CD4-positive, alpha-beta T cell treated with Interleukin-2 at 100 ng/mL for 4 hours (primary cell): Measurements from ENCODE around the gene CACNA1C.
A peak's percentile ranks its signal among the peaks of the same experiment; 100 is the strongest.

Experiments
- DNase-seq: peaks from one replicate; pipeline ENCODE4 v3.0.0-alpha.2; 2020; ENCODE audit warnings: low spot score

The CACNA1C gene

GRCh38 chr12:2555487-2556082, 502.8 kb downstream of the CACNA1C start:
- no peak for DNase-seq

- DNase-seq: no peak
Observed at GRCh38 chr12:2557597-2557996, 504.8 kb downstream of the CACNA1C start.

- DNase-seq: no peak
Observed at GRCh38 chr12:2559931-2560330, 507.1 kb downstream of the CACNA1C start.

GRCh38 chr12:2560356-2560755, 507.6 kb downstream of the CACNA1C start:
- no peak for DNase-seq

DNA sequence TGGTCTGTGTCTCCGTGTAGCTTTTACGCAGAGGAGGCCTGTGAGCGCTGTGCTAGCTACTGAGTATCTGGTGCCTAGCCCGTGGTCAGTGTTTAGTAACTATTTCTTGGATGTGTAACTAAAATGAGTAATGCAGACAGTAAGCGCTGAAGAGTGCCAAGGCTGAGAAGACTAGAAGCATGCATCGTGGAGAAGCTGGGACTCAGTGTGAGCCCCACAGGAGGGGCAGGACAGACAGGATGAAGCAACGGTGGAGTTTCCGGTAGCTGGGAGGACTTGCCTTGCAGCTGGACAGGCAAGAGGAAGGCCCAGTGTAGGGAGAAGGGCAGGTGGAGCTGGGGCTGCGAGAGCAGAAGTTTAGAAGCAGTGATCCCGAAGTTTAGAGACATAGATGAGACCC, 508.6 kb downstream of the CACNA1C start:
- DNase-seq: no peak

DNA sequence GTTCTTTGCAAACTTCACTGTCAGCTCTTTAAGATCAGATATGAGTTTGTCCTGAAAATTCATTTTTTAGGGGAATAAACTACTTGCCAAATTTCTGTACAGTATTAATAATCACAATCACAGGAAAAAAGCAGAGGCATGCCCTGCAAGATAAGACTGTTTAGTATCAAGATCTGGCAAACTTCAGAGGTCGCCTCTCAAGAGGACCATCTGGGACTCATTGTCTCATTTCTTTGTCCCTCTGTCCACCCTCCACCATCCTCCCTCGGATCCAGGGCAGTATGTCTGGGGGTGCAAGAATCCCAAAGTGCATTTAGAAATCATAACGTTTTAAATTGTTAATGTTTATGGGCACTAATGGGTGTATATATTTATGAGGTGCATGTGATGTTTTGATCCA, 509.6 kb downstream of the CACNA1C start:
- no peak for DNase-seq

- DNase-seq: no peak
Observed at GRCh38 chr12:2563709-2564108, 510.9 kb downstream of the CACNA1C start.

DNA sequence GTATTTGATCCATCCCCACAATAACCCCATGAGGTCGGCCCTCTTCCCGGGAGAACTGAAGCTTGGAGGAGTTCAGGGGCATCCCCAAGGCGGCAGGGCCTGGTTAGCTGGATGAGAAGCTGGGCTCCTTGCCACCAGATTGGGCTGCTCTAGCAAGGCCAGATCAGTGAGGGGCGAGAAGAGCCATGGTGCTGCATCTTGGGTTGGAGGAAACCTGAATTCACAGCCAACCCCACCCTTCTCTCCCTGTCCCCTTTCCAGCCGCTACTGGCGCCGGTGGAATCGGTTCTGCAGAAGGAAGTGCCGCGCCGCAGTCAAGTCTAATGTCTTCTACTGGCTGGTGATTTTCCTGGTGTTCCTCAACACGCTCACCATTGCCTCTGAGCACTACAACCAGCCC, 513.4 kb downstream of the CACNA1C start:
- no peak for DNase-seq

GRCh38 chr12:2567711-2568110, 514.9 kb downstream of the CACNA1C start:
- DNase-seq: no peak

DNA sequence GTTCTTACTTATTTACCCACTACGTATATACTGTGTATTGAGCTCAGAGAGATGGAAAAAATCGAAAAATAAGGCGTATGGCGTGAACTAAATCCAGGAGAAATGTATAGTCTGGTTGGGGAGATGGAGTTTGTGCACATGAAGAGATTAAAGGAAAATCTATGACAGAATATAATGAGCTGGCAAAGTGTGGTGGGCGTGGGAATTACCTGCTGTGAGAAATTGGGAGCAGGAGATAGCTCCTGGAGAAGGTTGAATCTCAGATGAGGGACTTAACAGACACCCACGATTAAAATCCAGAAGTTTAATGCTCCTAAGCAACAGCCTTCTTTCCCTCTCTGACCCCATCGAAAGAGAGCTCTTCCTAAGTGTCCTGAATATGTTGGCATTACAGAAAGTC, 517.8 kb downstream of the CACNA1C start:
- DNase-seq: no peak

- no peak for DNase-seq
Observed at GRCh38 chr12:2574355-2574935, 521.7 kb downstream of the CACNA1C start.

DNA sequence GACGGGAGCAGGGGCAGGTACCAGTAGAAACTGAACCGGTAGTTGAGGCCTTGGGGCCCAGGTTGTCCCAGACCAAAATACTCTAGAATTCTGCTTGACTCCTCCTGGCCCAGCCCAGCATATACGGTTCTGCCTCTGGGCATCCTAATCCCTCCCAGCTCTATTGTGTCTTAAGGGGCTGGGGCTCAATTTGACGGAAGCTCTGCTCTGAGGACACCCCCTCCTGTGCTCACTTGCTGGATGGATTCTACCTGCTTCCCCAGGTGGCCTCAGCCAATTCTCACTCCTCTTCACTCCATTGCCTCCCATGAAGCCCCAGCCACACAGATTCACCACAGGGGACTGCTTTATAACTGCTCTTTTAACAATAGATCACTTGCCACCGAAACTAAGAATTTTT, 522.5 kb downstream of the CACNA1C start:
- DNase-seq: no peak

DNA sequence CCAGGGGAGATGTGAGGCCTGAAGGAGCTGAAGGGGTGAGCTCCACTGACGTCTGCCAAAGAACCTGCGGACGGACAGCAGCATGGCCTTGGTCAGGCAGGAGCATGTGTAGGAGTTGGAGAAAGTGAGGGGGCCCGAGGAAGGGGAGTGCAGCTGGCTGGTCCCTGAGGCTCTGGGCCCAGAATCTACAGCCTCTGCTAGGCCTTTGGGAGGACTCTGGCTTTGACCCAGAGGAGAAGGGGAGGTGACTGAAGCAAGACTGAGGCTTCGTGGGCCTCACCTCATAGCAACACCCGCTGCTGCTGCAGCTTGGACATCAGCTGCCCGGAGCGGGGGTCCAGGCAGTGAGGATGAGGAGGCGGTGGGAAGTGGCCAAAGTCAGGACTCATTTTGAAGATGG, 525.4 kb downstream of the CACNA1C start:
- no peak for DNase-seq

DNA sequence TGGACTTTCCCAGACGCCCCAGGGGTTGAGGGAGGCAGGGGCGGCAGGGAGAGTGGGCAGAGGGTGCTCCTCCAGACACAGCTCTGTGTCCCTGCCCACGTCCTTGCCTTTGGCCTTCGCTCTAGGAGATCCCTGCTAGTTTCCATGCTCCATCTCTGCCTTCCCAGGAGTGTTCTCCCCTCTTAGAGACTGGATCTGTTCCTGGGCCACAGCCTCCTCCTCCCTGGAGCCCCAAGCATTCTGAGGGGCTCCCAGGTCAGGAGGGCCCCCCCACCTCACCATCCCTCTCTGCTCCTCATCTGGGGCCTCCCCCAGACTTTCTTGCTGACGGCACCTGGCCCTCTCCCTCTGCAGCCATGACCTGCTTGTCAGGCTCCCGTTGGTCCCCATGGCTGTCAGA, 526.0 kb downstream of the CACNA1C start:
- DNase-seq: no peak

- no peak for DNase-seq
Observed at GRCh38 chr12:2580821-2581220, 528.0 kb downstream of the CACNA1C start.

- no peak for DNase-seq
Observed at GRCh38 chr12:2581293-2582045, 528.7 kb downstream of the CACNA1C start.

DNA sequence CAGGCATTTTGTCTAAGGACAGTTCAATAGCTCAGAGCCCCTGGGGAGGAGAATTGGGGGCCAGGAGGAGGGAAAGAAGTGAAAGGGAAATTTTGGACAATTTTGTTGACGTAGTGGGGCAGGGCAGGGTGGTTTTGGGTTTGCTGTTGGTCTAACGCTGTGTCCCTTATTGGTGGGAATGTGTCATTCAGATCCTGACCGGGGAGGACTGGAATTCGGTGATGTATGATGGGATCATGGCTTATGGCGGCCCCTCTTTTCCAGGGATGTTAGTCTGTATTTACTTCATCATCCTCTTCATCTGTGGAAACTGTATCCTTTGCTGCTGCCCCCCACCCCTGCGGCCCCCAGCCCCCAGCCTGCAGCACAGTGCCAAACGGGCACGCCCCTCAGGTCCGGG, 529.8 kb downstream of the CACNA1C start:
- DNase-seq: no peak

- peak; percentile 12 for DNase-seq
Observed at GRCh38 chr12:2583091-2583497, 530.3 kb downstream of the CACNA1C start.

- no peak for DNase-seq
Observed at GRCh38 chr12:2583642-2584401, 531.0 kb downstream of the CACNA1C start.

GRCh38 chr12:2586156-2587038, 533.6 kb downstream of the CACNA1C start:
- DNase-seq: no peak

DNA sequence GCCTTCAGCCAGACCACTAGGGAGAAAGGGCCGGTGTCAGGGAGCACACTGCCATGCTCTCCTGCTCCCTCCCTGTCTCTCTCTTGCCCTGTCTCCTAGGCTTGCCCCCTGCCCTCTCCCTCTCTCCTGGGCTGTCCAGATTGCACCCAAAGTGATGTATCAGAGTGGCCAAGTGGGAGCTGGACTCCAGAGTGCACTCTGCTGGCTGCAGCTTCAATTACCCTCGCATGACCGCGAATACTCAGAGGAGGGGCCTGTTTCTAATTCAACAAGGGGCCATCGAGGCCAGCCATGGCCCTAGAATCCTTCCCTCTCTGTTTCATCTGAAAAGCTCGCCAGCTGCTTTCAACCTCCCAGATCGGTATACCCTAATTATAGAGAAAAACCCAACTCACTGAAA, 535.6 kb downstream of the CACNA1C start:
- no peak for DNase-seq

DNA sequence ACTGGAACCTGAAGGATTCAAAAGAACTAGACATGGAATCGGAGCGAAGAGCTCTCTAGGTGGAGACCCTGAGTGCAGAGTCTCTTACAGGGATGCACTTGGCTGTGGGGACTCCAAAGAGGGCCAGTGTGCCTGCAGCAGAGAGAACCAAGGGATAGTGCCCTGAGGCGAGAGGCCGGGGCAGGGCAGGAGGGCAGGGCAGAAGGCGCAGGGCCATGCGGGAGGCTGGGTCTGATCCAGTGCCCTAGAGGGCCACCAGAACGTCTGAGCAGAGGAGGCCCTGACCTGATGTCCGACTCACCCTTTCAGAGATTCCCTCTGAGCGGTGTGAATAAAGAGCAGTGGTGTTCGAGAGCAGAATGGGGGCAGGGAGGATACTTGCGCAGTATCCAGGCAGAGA, 536.6 kb downstream of the CACNA1C start:
- no peak for DNase-seq
